IPS-15b (cell line): ENCODE results near the gene JARID2.

Source experiments
- H3K27me3 ChIP-seq: one replicate; pipeline ENCODE4 v1.6.1; 2013; ENCODE audit warnings: low read length; ENCODE audit not compliant: control insufficient read depth, insufficient read depth
- H3K36me3 ChIP-seq: one replicate; pipeline ENCODE4 v1.6.1; 2013; ENCODE audit warnings: low read length; ENCODE audit not compliant: control insufficient read depth, insufficient read depth
- H3K4me1 ChIP-seq: one replicate; pipeline ENCODE4 v1.6.1; 2013; ENCODE audit warnings: mild to moderate bottlenecking, low read length; ENCODE audit not compliant: control insufficient read depth, insufficient read depth
- H3K4me3 ChIP-seq: one replicate; pipeline ENCODE4 v1.5.1; 2013; ENCODE audit warnings: low read depth, low read length
- H3K9ac ChIP-seq: one replicate; pipeline ENCODE4 v1.6.1; 2013; ENCODE audit warnings: low read depth, mild to moderate bottlenecking, low read length
- H3K9me3 ChIP-seq: one replicate; pipeline ENCODE4 v1.6.1; 2013; ENCODE audit warnings: mild to moderate bottlenecking, low read length; ENCODE audit not compliant: control insufficient read depth, insufficient read depth

JARID2 gene

DNA sequence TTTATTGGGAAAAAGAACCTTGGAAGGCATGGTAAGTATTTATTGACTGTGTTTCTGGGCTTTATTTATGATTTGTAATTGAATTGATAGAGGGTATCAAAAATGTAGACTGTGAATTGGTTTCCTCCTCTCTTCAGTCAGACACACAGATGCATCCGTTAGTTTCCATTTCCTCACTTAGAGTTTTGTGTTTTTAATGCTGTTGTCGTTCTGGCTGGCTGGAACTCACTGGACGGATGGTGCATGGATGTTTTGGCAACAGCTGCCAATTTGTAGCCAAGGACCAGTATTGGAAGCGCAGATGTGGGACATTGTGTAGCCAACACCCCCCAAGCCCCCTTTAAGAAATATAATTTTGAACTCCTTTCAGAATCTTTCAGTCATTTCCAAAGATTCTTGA lies 134.5 kb downstream of the JARID2 start:
- H3K36me3 ChIP-seq: no peaks in the 10 kb centered on the region
- peaks cover 38% of the 10 kb centered on the region for H3K4me1 ChIP-seq
- H3K9me3 ChIP-seq: no peaks in the 10 kb centered on the region
- no peaks in the 10 kb centered on the region for H3K27me3 ChIP-seq
- no peak overlapping the region for H3K9ac ChIP-seq
- no peak overlapping the region for H3K4me3 ChIP-seq

DNA sequence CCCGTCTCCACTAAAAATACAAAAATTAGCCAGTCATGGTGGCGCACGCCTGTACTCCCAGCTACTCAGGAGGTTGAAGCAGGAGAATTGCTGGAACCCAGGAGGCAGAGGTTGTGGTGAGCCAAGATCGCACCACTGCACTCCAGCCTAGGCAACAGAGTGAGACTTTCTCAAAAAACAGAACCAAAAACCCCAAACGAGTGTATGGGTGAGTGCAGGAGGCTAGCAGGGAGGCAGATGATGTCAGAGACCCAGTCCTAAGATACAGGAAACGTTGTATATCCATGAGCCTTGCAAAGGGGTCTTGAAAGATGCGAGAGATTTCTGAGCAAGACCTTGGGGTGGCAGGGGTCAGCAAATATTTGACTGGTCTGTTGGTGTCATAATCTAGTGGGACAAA lies 136.2 kb downstream of the JARID2 start:
- H3K4me1 ChIP-seq: peaks cover 33% of the 10 kb centered on the region
- no peaks in the 10 kb centered on the region for H3K9me3 ChIP-seq
- H3K9ac ChIP-seq: no peak overlapping the region

DNA sequence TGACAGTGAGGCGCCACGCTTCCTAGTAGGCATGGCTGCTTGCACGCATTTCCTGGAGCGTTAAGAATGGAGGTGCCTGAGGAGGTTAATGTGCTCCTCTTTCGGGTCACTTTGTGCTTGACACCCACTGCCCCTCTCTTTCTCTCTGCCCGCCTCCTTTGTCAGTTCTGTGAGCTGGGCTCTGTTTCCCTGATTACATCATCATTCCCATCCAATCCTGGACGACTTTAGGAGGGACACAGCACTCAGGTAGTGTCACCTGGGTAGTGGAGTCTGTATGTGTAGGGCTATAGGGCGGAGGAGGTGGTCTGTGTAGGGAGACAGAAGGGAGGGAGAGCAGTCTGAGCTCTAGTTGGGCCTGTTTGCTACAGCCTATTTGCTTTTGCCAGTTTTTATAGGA lies 136.8 kb downstream of the JARID2 start:
- Histone ChIP-seq H3K4me3 (no peak overlapping the region), H3K27me3 (no peaks in the 10 kb centered on the region), H3K36me3 (no peaks in the 10 kb centered on the region), H3K4me1 (peaks cover 32% of the 10 kb centered on the region), H3K9me3 (no peaks in the 10 kb centered on the region), H3K9ac (no peak overlapping the region)

More for the DNA sequence above, 136.2 kb downstream of the JARID2 start:
- no peak overlapping the region for H3K4me3 ChIP-seq
- no peaks in the 10 kb centered on the region for H3K36me3 ChIP-seq
- no peaks in the 10 kb centered on the region for H3K27me3 ChIP-seq

DNA sequence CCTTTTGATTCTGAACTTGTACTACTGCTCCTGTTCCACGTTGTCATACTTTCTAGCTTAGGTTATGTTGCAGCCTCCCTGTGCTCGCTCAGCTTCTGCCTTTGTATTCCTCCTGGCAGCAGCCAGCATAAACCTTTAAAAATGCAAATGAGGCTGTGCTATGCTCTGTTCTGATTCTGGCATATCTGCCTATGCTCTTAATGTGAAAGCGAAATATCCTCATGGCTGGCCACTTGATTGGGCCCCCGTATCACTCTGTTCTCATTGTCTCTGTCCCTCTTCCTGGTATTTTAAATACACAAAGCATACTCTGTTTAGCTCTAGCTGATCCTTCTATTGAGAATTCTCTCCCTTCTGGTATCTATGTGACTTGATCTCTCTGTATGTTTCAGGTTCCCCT lies 139.0 kb downstream of the JARID2 start:
- H3K4me1 ChIP-seq: peaks cover 34% of the 10 kb centered on the region

DNA sequence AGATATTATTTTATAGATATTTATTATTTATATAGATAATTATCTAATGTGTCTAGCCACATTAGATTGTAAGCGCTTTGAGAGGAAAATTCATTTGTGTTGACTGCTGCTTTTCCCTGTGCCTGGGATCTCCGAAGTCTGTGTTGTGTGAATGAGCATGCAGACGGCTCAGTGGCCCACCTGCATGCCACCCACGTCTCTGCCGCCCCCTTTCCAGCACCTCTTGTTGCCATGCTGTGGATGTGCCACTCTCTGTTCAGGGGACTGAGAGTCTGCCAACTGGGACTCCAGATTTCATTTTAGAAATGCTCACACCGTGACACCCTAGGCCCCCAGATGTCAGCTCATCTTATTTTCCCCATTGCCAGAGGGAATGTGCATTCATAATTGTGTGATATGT lies 139.7 kb downstream of the JARID2 start:
- Histone ChIP-seq H3K9ac (no peak overlapping the region), H3K4me3 (no peak overlapping the region), H3K36me3 (peaks cover 4% of the 10 kb centered on the region), H3K4me1 (peaks cover 38% of the 10 kb centered on the region), H3K9me3 (no peaks in the 10 kb centered on the region), H3K27me3 (no peaks in the 10 kb centered on the region)

More for the DNA sequence above, 139.0 kb downstream of the JARID2 start:
- no peak overlapping the region for H3K4me3 ChIP-seq
- no peak overlapping the region for H3K9ac ChIP-seq
- H3K9me3 ChIP-seq: no peaks in the 10 kb centered on the region
- peaks cover 2% of the 10 kb centered on the region for H3K36me3 ChIP-seq
- H3K27me3 ChIP-seq: no peaks in the 10 kb centered on the region

DNA sequence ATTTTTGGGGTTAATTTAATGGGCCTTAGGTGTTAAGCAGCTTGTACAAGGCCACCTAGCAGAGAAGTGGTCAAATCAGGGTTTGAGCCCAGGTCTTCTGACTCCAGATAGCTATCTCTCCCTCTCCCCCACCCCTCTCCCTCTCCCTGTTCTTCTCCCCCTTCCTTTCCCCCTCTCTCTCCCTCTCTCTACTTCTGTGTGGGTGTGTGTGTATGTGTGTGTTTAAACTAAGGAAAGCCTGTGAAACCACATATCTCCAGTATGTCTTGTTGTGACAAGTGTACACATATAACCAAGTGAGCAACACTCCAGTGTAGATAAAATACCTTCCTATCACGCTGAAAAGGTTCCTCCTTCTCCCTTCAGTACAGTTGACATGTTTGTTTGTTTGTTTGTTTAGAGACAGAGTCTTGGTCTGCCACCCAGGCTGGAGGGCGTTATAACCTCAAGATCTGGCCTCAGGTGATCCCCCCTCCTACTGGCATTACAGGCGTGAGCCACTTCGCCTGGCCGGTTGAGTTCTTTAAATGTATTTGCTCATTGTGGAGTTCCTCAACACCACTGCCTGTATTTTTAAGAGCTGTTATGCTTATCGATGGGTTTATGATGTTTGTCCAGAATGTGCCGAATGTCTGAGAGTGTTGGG lies 140.4 kb downstream of the JARID2 start:
- peaks cover 42% of the 10 kb centered on the region for H3K4me1 ChIP-seq

DNA sequence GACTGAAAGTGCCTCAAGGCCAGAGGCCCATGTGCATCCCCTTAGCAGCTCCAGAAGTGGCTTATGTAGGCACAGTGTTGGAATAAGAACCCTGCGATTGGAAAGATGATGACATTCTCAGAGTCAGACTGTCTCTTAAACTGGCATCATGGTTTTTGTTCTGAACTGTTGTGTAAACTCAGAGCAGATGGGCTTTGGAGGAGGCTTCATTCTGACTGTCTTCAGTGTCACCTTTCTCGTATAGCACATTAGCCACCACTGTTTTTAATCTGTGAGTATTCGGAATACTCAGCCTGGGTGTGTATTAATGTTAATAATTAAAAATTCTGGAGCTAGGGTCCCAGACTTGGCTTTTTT lies 140.9 kb downstream of the JARID2 start:
- H3K9ac ChIP-seq: no peak overlapping the region

More for the DNA sequence above, 140.4 kb downstream of the JARID2 start:
- Histone ChIP-seq H3K27me3 (no peaks in the 10 kb centered on the region), H3K36me3 (peaks cover 4% of the 10 kb centered on the region), H3K4me3 (no peak overlapping the region), H3K9me3 (no peaks in the 10 kb centered on the region), H3K9ac (no peak overlapping the region)

DNA sequence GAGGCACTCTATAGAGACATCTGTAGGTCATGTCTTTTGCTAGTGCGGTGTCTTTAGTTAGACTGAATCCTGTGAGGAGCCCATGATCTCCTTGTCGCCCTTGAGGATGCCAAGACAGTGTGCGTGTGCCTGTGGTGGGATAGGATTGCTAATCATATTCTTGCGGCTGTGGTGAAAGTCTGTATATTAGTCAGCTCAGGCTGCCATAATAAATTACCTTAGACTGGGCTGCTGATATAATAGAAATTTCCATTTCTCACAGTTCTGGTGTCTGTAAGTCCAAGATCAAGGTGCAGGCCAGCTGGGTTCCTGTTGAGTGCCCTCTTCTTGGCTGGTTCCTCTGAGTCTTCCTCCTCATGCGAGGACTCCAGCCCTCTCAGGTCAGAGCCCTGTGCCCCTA lies 141.2 kb downstream of the JARID2 start:
- H3K27me3 ChIP-seq: no peaks in the 10 kb centered on the region
- H3K36me3 ChIP-seq: peaks cover 4% of the 10 kb centered on the region
- H3K4me3 ChIP-seq: no peak overlapping the region
- H3K9me3 ChIP-seq: no peaks in the 10 kb centered on the region
- H3K9ac ChIP-seq: no peak overlapping the region
- H3K4me1 ChIP-seq: peaks cover 41% of the 10 kb centered on the region

More for the DNA sequence above, 140.9 kb downstream of the JARID2 start:
- Histone ChIP-seq H3K4me3 (no peak overlapping the region), H3K4me1 (peaks cover 40% of the 10 kb centered on the region), H3K36me3 (peaks cover 4% of the 10 kb centered on the region), H3K9me3 (no peaks in the 10 kb centered on the region), H3K27me3 (no peaks in the 10 kb centered on the region)

DNA sequence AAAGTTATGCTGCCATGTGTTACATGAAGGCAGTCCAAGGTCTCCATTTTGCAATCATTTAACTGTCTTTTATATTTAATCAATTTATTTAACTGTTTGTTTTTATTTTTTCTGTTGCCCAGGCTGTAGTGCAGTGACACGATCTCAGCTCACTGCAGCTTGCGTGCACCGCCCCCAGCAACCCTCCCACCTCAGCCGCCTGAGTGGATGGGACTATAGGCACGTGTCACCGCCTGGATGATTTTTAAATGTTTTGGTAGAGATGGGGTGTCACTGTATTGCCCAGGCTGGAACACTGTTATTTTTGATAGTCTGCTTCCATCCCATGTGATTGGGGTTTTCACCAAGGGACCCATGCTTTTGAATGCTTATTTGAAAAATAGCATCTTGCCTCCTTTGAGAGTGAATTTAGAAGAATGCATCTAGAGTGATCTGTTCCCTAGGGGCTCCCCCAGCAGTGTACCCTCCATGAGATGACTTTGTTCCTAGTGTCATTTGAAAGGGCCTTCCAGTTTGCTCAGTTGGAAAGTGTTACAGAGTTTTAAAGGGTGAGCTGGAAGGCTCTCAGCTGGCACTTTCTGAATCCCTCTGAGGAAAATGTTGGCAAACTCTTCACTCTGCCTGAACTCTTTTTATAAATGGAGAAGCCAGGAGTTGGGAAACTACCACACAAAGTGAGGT lies 143.4 kb downstream of the JARID2 start:
- no peak overlapping the region for H3K4me3 ChIP-seq
- no peaks in the 10 kb centered on the region for H3K9me3 ChIP-seq
- H3K9ac ChIP-seq: no peak overlapping the region
- peaks cover 36% of the 10 kb centered on the region for H3K4me1 ChIP-seq
- H3K36me3 ChIP-seq: peaks cover 4% of the 10 kb centered on the region
- H3K27me3 ChIP-seq: no peaks in the 10 kb centered on the region

DNA sequence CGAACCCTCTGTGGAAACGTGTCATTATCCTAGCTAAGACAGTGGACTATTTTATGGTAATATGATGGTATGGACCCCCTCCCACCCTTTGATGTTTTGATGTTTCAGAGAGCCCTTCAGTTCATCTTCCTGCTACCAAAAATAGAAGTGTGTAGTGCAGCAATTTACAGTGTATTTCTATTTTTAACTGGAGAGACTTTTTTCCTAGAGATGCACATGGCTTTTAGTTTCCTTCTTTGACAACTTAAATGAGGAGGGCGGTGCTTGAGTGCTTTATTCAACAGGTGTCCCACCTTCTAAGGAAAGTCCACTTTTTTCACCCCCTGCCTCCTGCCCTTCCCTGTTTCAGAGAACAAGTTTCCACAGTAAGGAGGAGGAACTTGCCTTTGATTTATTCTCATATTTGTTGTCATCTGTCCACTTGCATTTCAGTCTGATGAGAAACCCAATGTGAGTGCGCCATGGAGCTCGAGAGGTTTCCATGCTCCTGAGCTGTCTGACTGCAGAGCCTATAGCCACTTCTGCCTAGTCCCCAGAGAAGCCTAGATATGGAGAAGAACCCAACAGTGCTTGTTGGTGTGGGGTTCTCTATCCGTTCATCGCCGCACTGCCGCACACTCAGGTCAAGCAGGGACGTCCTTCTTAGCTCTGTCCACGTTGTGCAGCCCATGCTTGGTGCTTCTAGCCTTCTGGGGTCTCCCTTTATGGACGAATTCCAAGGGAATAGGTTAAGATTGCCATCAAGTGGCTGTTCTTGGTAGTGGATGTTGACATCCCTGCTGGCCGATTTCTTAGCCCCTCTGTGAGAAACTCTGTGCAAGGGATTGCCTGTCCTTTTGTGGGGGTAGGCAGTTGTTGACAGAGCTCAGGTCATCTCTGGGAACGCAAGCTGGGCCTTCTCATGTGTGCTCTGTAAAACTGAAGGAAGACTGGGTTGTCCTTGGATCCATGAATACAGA lies 144.2 kb downstream of the JARID2 start:
- peaks cover 28% of the 10 kb centered on the region for H3K4me1 ChIP-seq
- no peak overlapping the region for H3K4me3 ChIP-seq
- H3K27me3 ChIP-seq: no peaks in the 10 kb centered on the region
- no peak overlapping the region for H3K9ac ChIP-seq
- peaks cover 4% of the 10 kb centered on the region for H3K36me3 ChIP-seq
- H3K9me3 ChIP-seq: no peaks in the 10 kb centered on the region

DNA sequence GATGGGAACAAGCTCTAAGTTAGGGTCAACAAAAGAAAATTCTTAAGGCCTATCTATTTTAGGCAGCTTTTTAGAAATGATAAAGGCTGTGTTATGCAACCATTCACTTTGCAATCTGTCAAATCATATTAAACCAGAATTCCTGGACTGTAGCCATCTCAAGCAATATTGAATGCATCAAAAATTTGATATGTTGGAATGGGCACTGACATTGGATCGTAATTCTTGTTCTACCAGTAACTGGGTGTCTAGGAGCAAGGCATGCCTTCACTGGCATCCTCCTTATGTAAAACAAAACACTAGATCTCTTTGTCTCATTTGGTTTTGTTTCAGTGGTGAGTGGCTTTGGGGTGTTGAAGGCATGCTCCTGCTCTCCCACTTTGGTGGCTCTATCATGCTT lies 145.6 kb downstream of the JARID2 start:
- Histone ChIP-seq H3K4me3 (no peak overlapping the region), H3K4me1 (peaks cover 27% of the 10 kb centered on the region), H3K36me3 (peaks cover 4% of the 10 kb centered on the region), H3K9ac (no peak overlapping the region), H3K9me3 (no peaks in the 10 kb centered on the region), H3K27me3 (no peaks in the 10 kb centered on the region)
